Activated T-helper 1 cell treated with Interleukin-2 at 50 U/mL for 16 hours (primary cell): ENCODE data around the gene TEPSIN.

ENCODE experiments used
- DNase-seq: peaks from one replicate; pipeline ENCODE4 v3.0.0-alpha.2; 2020; ENCODE audit warnings: low read depth

TEPSIN gene

GRCh38 chr17:81270279-81270678, 31.4 kb upstream of the TEPSIN start:
- no peak for DNase-seq

GRCh38 chr17:81267390-81268067, 28.7 kb upstream of the TEPSIN start:
- no peak for DNase-seq

- DNase-seq, result no peak
Observed at GRCh38 chr17:81265576-81265975, 26.7 kb upstream of the TEPSIN start.

- no peak for DNase-seq
Observed at GRCh38 chr17:81264640-81265039, 25.8 kb upstream of the TEPSIN start.

- DNase-seq, result no peak
Observed at GRCh38 chr17:81263371-81264181, 24.7 kb upstream of the TEPSIN start.

GRCh38 chr17:81261582-81262336, 22.9 kb upstream of the TEPSIN start:
- DNase-seq, result no peak

GRCh38 chr17:81261096-81261495, 22.2 kb upstream of the TEPSIN start:
- no peak for DNase-seq

- DNase-seq, result no peak
Observed at GRCh38 chr17:81260641-81261040, 21.8 kb upstream of the TEPSIN start.

GRCh38 chr17:81260171-81260570, 21.3 kb upstream of the TEPSIN start:
- no peak for DNase-seq

- no peak for DNase-seq
Observed at GRCh38 chr17:81259058-81259605, 20.3 kb upstream of the TEPSIN start.

- DNase-seq, result no peak
Observed at GRCh38 chr17:81258292-81258691, 19.4 kb upstream of the TEPSIN start.

GRCh38 chr17:81257533-81257932, 18.7 kb upstream of the TEPSIN start:
- DNase-seq, result no peak

GRCh38 chr17:81256616-81257015, 17.8 kb upstream of the TEPSIN start:
- DNase-seq, result no peak

GRCh38 chr17:81254955-81255717, 16.3 kb upstream of the TEPSIN start:
- no peak for DNase-seq

GRCh38 chr17:81253358-81254131, 14.7 kb upstream of the TEPSIN start:
- DNase-seq, result peak; percentile 38

- DNase-seq, result no peak
Observed at GRCh38 chr17:81252987-81253329, 14.1 kb upstream of the TEPSIN start.

- DNase-seq, result no peak
Observed at GRCh38 chr17:81252326-81252986, 13.6 kb upstream of the TEPSIN start.

- DNase-seq, result no peak
Observed at GRCh38 chr17:81251709-81252301, 12.9 kb upstream of the TEPSIN start.

- no peak for DNase-seq
Observed at GRCh38 chr17:81251094-81251708, 12.3 kb upstream of the TEPSIN start.
